Esophagus muscularis mucosa (tissue), 4 donors: ENCODE results near the gene HTRA1. TPM values are rescaled to one million over a fixed set of nuclear protein-coding genes. Genes with fewer than 3 reads are reported as not detected.
A peak's percentile ranks its signal among the peaks of the same experiment; 100 is the strongest.

Experiments
- DNase-seq: peaks from one replicate; pipeline ENCODE4 v3.0.0-alpha.2; 2017; ENCODE audit errors: extremely low spot score
- H3K27ac ChIP-seq, 4 donors: fragments of 200-600 bp; sonication (generic); replicated peaks in 1 of 4; 1 replicate in 3 of 4; 2 replicates in 1 of 4; pipeline ENCODE4 v1.5.1; 2016 to 2019; ENCODE audit warnings: mild to moderate bottlenecking in 1 of 4
- H3K27me3 ChIP-seq, 4 donors: fragments of 200-600 bp; sonication (generic); one replicate each; pipeline versions ENCODE4 v1.5.1 to v1.6.0; 2016 to 2019
- H3K36me3 ChIP-seq, 4 donors: fragments of 200-600 bp; sonication (generic); one replicate each; pipeline ENCODE4 v1.5.1; 2016 to 2019
- H3K4me1 ChIP-seq, 4 donors: fragments of 200-600 bp; sonication (generic); one replicate each; pipeline ENCODE4 v1.5.1; 2016 to 2019
- H3K4me3 ChIP-seq, 4 donors: fragments of 200-600 bp; sonication (generic); 1 replicate in 2 of 4; 2 replicates in 2 of 4; pipeline ENCODE4 v1.5.1; 2016 to 2019; ENCODE audit warnings: mild to moderate bottlenecking in 4 of 4, moderate library complexity in 1 of 4
- H3K9me3 ChIP-seq, 4 donors: fragments of 200-600 bp; sonication (generic); 1 replicate in 3 of 4; 2 replicates in 1 of 4; pipeline ENCODE4 v1.5.1; 2016 to 2019
- CTCF ChIP-seq, 3 experiments: fragments of 200-600 bp in 2 of 3; fragments of 450-650 bp in 1 of 3; sonication (generic) in 2 of 3; IDR thresholded peaks; one replicate each; pipeline ENCODE4 v1.5.1; 2017 to 2019; ENCODE audit warnings: antibody characterized with exemption in 3 of 3, mild to moderate bottlenecking in 2 of 3, moderate library complexity in 1 of 3
- EP300 ChIP-seq: sonication (generic); formaldehyde crosslinking; IDR thresholded peaks from one replicate; pipeline ENCODE4 v1.6.1; 2017; ENCODE audit warnings: antibody characterized with exemption
- POLR2A ChIP-seq: fragments of 450-650 bp; IDR thresholded peaks from one replicate; pipeline ENCODE4 v1.6.1; 2017; ENCODE audit warnings: antibody characterized with exemption, moderate library complexity, mild to moderate bottlenecking, low read depth
- POLR2AphosphoS5 ChIP-seq, 2 donors: sonication (generic); formaldehyde crosslinking; IDR thresholded peaks; one replicate each; pipeline ENCODE4 v1.6.1; 2017; ENCODE audit warnings: antibody characterized with exemption in 2 of 2
- WGBS: methylation state at CpG from one replicate; pipeline ENCODE4 v1.1.5; 2018; 5-methylcytosine and 5-hydroxymethylcytosine counted together
- intact Hi-C: fragments of 100-400 bp; cut with DNase I; formaldehyde crosslinking; loops from one replicate; pipeline ENCODE4 v1.15.1; 2023
- total RNA-seq, 4 donors: library from RNA; depleted of rRNA; stranded (reverse); fragments of >200 nt; gene quantifications; one replicate each; pipeline versions ENCODE4 v1.1.0 to v1.2.1, GENCODE V29; 2016

The HTRA1 gene
- total RNA-seq: 100 to 1,000 TPM; 101 to 146 (median 109) TPM

GRCh38 chr10:122461367-122461728 is at the start of gene HTRA1:
Gene HTRA1, plus strand, starts transcription at chr10:122461553. Its CDS starts 100 bp downstream, at chr10:122461653.
- Histone ChIP-seq H3K27me3 (no peaks in the 10 kb centered on the region), H3K4me1 (peaks cover 11 to 45% (median 32%) of the 10 kb centered on the region in 4 donors), H3K36me3 (no peaks in the 10 kb centered on the region), H3K4me3 (peak within 1 kb of the TSS; percentile 71 to 88 (median 82)), H3K27ac (peak within 1 kb of the TSS; percentile 87 to 92 (median 90)), H3K9me3 (no peaks in the 10 kb centered on the region)
- no peak for DNase-seq
- WGBS: no CpG with 5 or more reads among the region's 56 CpGs
- no peak for TF ChIP-seq EP300
- TF ChIP-seq POLR2AphosphoS5 (IDR thresholded peaks at IDR 0.05): peak; percentile 33 to 75
- TF ChIP-seq CTCF (IDR thresholded peaks at IDR 0.05): no peak
- TF ChIP-seq POLR2A: no peak
- intact Hi-C loops: no loop called here

GRCh38 chr10:122413327-122413726 is 48.0 kb upstream of the HTRA1 start:
- Histone ChIP-seq H3K27me3 (no peaks in the 10 kb centered on the region), H3K9me3 (no peaks in the 10 kb centered on the region), H3K27ac (no peak overlapping the region), H3K4me1 (peaks cover 0 to 5% (median 0%) of the 10 kb centered on the region in 4 donors), H3K4me3 (no peak overlapping the region), H3K36me3 (peaks cover 0 to 53% (median 29%) of the 10 kb centered on the region in 4 donors)
- intact Hi-C loops: no loop called here
- no peak for DNase-seq
- TF ChIP-seq POLR2A: no peak
- no peak for TF ChIP-seq CTCF (IDR thresholded peaks at IDR 0.05)

GRCh38 chr10:122417667-122418066 is 43.7 kb upstream of the HTRA1 start:
- WGBS: 87% methylated on average over 2 of the region's 2 CpGs
- Histone ChIP-seq H3K4me3 (no peak overlapping the region), H3K36me3 (peaks cover 0 to 55% (median 21%) of the 10 kb centered on the region in 4 donors), H3K27ac (peak overlapping the region in 2 of 4 donors; percentile 18 to 77), H3K4me1 (peaks cover 37 to 41% (median 39%) of the 10 kb centered on the region in 4 donors), H3K27me3 (no peaks in the 10 kb centered on the region), H3K9me3 (no peaks in the 10 kb centered on the region)
- intact Hi-C loops: loop anchor here (5.0 kb wide), 1 partner anchor 35 kb away; no protein-coding TSS in a partner anchor
- no peak for DNase-seq
- TF ChIP-seq CTCF (IDR thresholded peaks at IDR 0.05) (no peak), EP300 (no peak), POLR2A (no peak), POLR2AphosphoS5 (IDR thresholded peaks at IDR 0.05) (no peak)

- intact Hi-C loops: loop anchor here (5.0 kb wide), 1 partner anchor 37 kb away; no protein-coding TSS in a partner anchor
- 63% methylated on average over 1 of the region's 1 CpG for WGBS
- TF ChIP-seq POLR2A (no peak), CTCF (IDR thresholded peaks at IDR 0.05) (no peak), POLR2AphosphoS5 (IDR thresholded peaks at IDR 0.05) (no peak), EP300 (no peak)
- no peak for DNase-seq
- Histone ChIP-seq H3K27me3 (no peaks in the 10 kb centered on the region), H3K4me1 (peaks cover 37 to 52% (median 46%) of the 10 kb centered on the region in 4 donors), H3K9me3 (no peaks in the 10 kb centered on the region), H3K36me3 (peaks cover 0 to 56% (median 20%) of the 10 kb centered on the region in 4 donors), H3K4me3 (no peak overlapping the region), H3K27ac (peak overlapping the region; percentile 57 to 77 (median 68))
These were observed 42.3 kb upstream of the HTRA1 start for GRCh38 chr10:122419016-122419415.
